OCI-LY1 (cell line): Measurements from ENCODE around the gene BMP2K.

ENCODE experiments used
- EZH2 ChIP-seq: fragments of 200-600 bp; sonication (generic), shearing (Covaris generic); IDR thresholded peaks from 2 replicates; pipeline ENCODE4 v1.8.0; 2017; ENCODE audit warnings: borderline replicate concordance, mixed run types, mild to moderate bottlenecking, antibody characterized with exemption, low read length, moderate library complexity, mixed read lengths
- TF ChIP-seq, protein P1 (sequence below): fragments of 200-600 bp; sonication (generic), shearing (Covaris generic); IDR thresholded peaks from 2 replicates; pipeline ENCODE4 v1.5.1; 2017; ENCODE audit warnings: mild to moderate bottlenecking, antibody characterized with exemption, low read length, moderate library complexity, mixed read lengths

DNA sequence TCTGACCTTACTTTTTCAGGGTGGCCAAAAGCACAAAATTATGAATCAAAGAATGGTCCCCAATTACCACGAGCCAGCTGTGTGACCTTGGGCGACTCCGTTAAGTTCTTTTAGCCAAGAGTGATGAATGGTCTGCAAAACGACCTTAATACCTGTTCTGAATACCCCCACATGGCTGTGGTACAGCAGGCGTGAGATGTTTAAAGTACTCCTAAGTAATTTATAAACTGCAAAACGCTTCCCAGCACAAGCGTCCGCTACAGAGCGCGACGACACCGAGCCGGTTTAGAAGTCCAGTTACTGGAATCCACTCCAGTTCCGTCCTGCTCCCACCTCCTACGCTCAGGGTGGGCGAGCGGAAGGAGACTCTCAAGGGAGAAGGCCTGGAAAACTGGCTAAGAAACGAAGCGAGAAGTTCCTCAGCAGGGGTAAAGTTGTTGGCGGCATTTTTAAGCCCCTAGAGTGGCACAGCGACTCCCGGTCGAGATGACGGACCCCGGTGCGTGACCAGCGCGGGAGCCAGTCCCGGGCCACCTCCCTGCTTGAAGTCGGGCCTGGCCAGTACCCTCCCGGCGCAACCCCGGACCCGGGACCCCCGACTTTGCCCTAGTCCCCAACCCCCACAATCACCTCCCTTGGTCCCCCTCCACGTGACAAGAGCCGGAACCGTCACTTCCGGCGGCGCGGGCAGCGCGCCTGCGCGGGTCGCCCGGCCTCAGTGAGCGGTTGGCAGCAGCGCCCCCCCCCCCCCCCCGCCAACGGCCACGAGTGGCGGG lies 659 bp upstream of the BMP2K start:
- TF ChIP-seq, protein P1, sequence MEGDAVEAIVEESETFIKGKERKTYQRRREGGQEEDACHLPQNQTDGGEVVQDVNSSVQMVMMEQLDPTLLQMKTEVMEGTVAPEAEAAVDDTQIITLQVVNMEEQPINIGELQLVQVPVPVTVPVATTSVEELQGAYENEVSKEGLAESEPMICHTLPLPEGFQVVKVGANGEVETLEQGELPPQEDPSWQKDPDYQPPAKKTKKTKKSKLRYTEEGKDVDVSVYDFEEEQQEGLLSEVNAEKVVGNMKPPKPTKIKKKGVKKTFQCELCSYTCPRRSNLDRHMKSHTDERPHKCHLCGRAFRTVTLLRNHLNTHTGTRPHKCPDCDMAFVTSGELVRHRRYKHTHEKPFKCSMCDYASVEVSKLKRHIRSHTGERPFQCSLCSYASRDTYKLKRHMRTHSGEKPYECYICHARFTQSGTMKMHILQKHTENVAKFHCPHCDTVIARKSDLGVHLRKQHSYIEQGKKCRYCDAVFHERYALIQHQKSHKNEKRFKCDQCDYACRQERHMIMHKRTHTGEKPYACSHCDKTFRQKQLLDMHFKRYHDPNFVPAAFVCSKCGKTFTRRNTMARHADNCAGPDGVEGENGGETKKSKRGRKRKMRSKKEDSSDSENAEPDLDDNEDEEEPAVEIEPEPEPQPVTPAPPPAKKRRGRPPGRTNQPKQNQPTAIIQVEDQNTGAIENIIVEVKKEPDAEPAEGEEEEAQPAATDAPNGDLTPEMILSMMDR: no peak
- TF ChIP-seq EZH2: no peak
